IMR-90 (cell line): ENCODE measurements around the gene PARD3. TPM values are rescaled to one million over a fixed set of nuclear protein-coding genes. Genes with fewer than 3 reads are reported as not detected.

Experiments
- ATAC-seq: fragments of 200-7000 bp; cut with Tn5 transposase; 2 replicates; pipeline ENCODE4 v1.9.1; 2020; ENCODE audit warnings: low read depth, mild to moderate bottlenecking, moderate library complexity
- BruUV-seq: library from RNA; stranded (reverse); fragments of 400-500 nt; replicated peaks from 2 replicates; lab custom pipeline; 2021; lab: Mats Ljungman, UMichigan
- CTCF ChIA-PET: fragments of 300-600 bp; formaldehyde crosslinking; extraction: SDS; loops from one replicate; lab custom pipeline; 2021; ENCODE audit warnings: antibody characterized with exemption; lab: Yijun Ruan, JAX
- POLR2A ChIA-PET: fragments of 300-600 bp; sonication (Branson Sonifier 250); formaldehyde crosslinking; loops from one replicate; lab custom pipeline; 2022; ENCODE audit warnings: antibody characterized with exemption; ENCODE audit not compliant: unreplicated experiment; lab: Charles Lee
- DNase-seq: peaks from one replicate; pipeline ENCODE4 v3.0.0; 2013
- H2AFZ ChIP-seq: replicated peaks from 2 replicates; pipeline ENCODE3; 2013; ENCODE audit warnings: low read length, mild to moderate bottlenecking; ENCODE audit not compliant: poor library complexity
- H2AK5ac ChIP-seq: 2 replicates; pipeline ENCODE4 v1.6.1; 2013; ENCODE audit warnings: low read depth, low read length, inconsistent platforms
- H2AK9ac ChIP-seq: replicated peaks from 2 replicates; pipeline ENCODE3; 2013; ENCODE audit warnings: mild to moderate bottlenecking, low read depth, low read length, moderate library complexity; ENCODE audit not compliant: poor library complexity
- H2BK120ac ChIP-seq: 2 replicates; pipeline ENCODE4 v1.6.1; 2013; ENCODE audit warnings: low read depth, low read length, inconsistent platforms
- H2BK15ac ChIP-seq: 3 replicates; pipeline ENCODE4 v1.6.1; 2013; ENCODE audit warnings: low read depth, low read length, inconsistent platforms
- H2BK20ac ChIP-seq: 2 replicates; pipeline ENCODE4 v1.6.1; 2013; ENCODE audit warnings: low read depth, mild to moderate bottlenecking, inconsistent platforms, low read length, moderate library complexity
- H2BK5ac ChIP-seq: 2 replicates; pipeline ENCODE4 v1.6.1; 2013; ENCODE audit warnings: mild to moderate bottlenecking, low read depth, low read length, inconsistent platforms; ENCODE audit not compliant: poor library complexity, severe bottlenecking
- H3K14ac ChIP-seq: replicated peaks from 2 replicates; pipeline ENCODE4 v1.6.1; 2013; ENCODE audit warnings: low read depth, low read length, inconsistent platforms
- H3K18ac ChIP-seq: 2 replicates; pipeline ENCODE4 v1.6.1; 2013; ENCODE audit warnings: low read depth, low read length, control low read depth
- H3K23ac ChIP-seq: 2 replicates; pipeline ENCODE4 v1.6.1; 2013; ENCODE audit warnings: low read depth, low read length, inconsistent platforms
- H3K27ac ChIP-seq: 2 replicates; pipeline ENCODE4 v1.5.1; 2013; ENCODE audit warnings: mild to moderate bottlenecking, control low read depth, low read length; ENCODE audit not compliant: insufficient read depth
- H3K27me3 ChIP-seq: 2 replicates; pipeline ENCODE4 v1.6.1; 2013; ENCODE audit warnings: low read length; ENCODE audit not compliant: control insufficient read depth, insufficient read depth
- H3K36me3 ChIP-seq: 2 replicates; pipeline ENCODE4 v1.6.1; 2013; ENCODE audit warnings: low read length, mixed read lengths; ENCODE audit not compliant: control insufficient read depth, insufficient read depth
- H3K4ac ChIP-seq: 2 replicates; pipeline ENCODE4 v1.6.1; 2013; ENCODE audit warnings: low read depth, low read length, inconsistent platforms
- H3K4me1 ChIP-seq: 2 replicates; pipeline ENCODE4 v1.6.1; 2013; ENCODE audit warnings: low read length, mixed read lengths; ENCODE audit not compliant: control insufficient read depth, insufficient read depth
- H3K4me2 ChIP-seq: 2 replicates; pipeline ENCODE4 v1.6.1; 2013; ENCODE audit warnings: low read depth, mild to moderate bottlenecking, control low read depth, low read length, moderate library complexity
- H3K4me3 ChIP-seq: 2 replicates; pipeline ENCODE4 v1.5.1; 2013; ENCODE audit warnings: low read depth, mild to moderate bottlenecking, control low read depth, low read length, moderate library complexity; ENCODE audit not compliant: insufficient read depth
- H3K56ac ChIP-seq: 2 replicates; pipeline ENCODE4 v1.6.1; 2013; ENCODE audit warnings: low read length, inconsistent platforms; ENCODE audit not compliant: insufficient read depth; ENCODE audit errors: extremely low read depth
- H3K79me1 ChIP-seq, 2 experiments: 2 replicates each; pipeline ENCODE4 v1.6.1; 2013; ENCODE audit warnings: low read length in 2 of 2, inconsistent platforms in 1 of 2, low read depth in 1 of 2
- H3K9ac ChIP-seq: 2 replicates; pipeline ENCODE4 v1.6.1; 2013; ENCODE audit warnings: low read depth, low read length, control low read depth
- H3K9me1 ChIP-seq: 2 replicates; pipeline ENCODE4 v1.6.1; 2013; ENCODE audit warnings: low read length, inconsistent platforms; ENCODE audit not compliant: insufficient read depth
- H3K9me3 ChIP-seq: 2 replicates; pipeline ENCODE4 v1.6.1; 2013; ENCODE audit warnings: low read length; ENCODE audit not compliant: control insufficient read depth, insufficient read depth
- H4K20me1 ChIP-seq: 2 replicates; pipeline ENCODE4 v1.6.1; 2013; ENCODE audit warnings: low read length, inconsistent platforms; ENCODE audit not compliant: insufficient read depth
- H4K5ac ChIP-seq: 2 replicates; pipeline ENCODE4 v1.6.1; 2013; ENCODE audit warnings: mild to moderate bottlenecking, low read depth, low read length, control low read depth
- H4K8ac ChIP-seq, 2 experiments: 2 replicates each; pipeline ENCODE4 v1.6.1; 2013; ENCODE audit warnings: low read depth in 2 of 2, low read length in 2 of 2, control low read depth in 1 of 2, inconsistent platforms in 1 of 2
- H4K91ac ChIP-seq: 2 replicates; pipeline ENCODE4 v1.6.1; 2013; ENCODE audit warnings: low read depth, low read length, inconsistent platforms; ENCODE audit not compliant: insufficient read depth
- CEBPB ChIP-seq: IDR thresholded peaks from 2 replicates; pipeline ENCODE4 v1.6.1; 2012; ENCODE audit warnings: low read depth, low read length, improper control_type of control experiment
- CTCF ChIP-seq: conservative IDR thresholded peaks from 2 replicates; pipeline ENCODE4 v1.5.1; 2012; ENCODE audit warnings: mild to moderate bottlenecking, low read depth, low read length, improper control_type of control experiment
- FOS ChIP-seq: fragments of 150-350 bp; IDR thresholded peaks from 2 replicates; pipeline ENCODE4 v1.6.1; 2016; ENCODE audit warnings: low read depth, low read length
- MAFK ChIP-seq: IDR thresholded peaks from 2 replicates; pipeline ENCODE4 v1.6.1; 2012; ENCODE audit warnings: low read depth, low read length, improper control_type of control experiment
- NFE2L2 ChIP-seq: fragments of 150-350 bp; IDR thresholded peaks from 2 replicates; pipeline ENCODE4 v1.6.1; 2016; ENCODE audit warnings: low read depth, mild to moderate bottlenecking, low read length
- POLR2A ChIP-seq: IDR thresholded peaks from 2 replicates; pipeline ENCODE4 v1.6.1; 2012; ENCODE audit warnings: mild to moderate bottlenecking, low read depth, low read length
- RAD21 ChIP-seq: IDR thresholded peaks from 2 replicates; pipeline ENCODE4 v1.6.1; 2012; ENCODE audit warnings: low read length, improper control_type of control experiment
- WGBS, 2 experiments: methylation state at CpG; one replicate each; pipeline versions ENCODE4 v1.1.5 to v1.1.7; 2013; ENCODE audit warnings: missing lambda C conversion rate in 2 of 2; ENCODE audit not compliant: insufficient read length in 1 of 2; ENCODE audit errors: extremely low coverage in 2 of 2; 5-methylcytosine and 5-hydroxymethylcytosine counted together
- dilution Hi-C: fragments of 300-500 bp; cut with HindIII; formaldehyde crosslinking; loops from one replicate; pipeline ENCODE4 v1.14.3; 2018; ENCODE audit warnings: low sequenced_read_pairs; ENCODE audit not compliant: unreplicated experiment
- in situ Hi-C: fragments of 300-500 bp; cut with MboI; formaldehyde crosslinking; loops from 3 replicates; pipeline ENCODE4 v1.14.3; 2019; ENCODE audit warnings: low sequenced_read_pairs, inconsistent platforms, mixed read lengths
- intact Hi-C: fragments of 100-400 bp; cut with micrococcal nuclease; formaldehyde crosslinking; loops from 2 replicates; pipeline ENCODE4 v1.10.0; 2022
- polyA plus RNA-seq, 3 experiments: library from polyadenylated mRNA; depleted of rRNA; stranded (reverse); fragments of >200 nt; gene quantifications; 2 replicates each; pipeline ENCODE4 v1.2.3, GENCODE V29; 2012; ENCODE audit warnings: low replicate concordance in 1 of 3
- total RNA-seq: library from RNA; depleted of rRNA; stranded (reverse); fragments of >200 nt; gene quantifications from 2 replicates; pipeline ENCODE4 v1.2.3, GENCODE V29; 2012

Gene PARD3
- total and polyA plus RNA-seq, 2 of the 4 experiments (the other 2 are of a cell fraction), result 14.6 to 37.5 TPM

DNA sequence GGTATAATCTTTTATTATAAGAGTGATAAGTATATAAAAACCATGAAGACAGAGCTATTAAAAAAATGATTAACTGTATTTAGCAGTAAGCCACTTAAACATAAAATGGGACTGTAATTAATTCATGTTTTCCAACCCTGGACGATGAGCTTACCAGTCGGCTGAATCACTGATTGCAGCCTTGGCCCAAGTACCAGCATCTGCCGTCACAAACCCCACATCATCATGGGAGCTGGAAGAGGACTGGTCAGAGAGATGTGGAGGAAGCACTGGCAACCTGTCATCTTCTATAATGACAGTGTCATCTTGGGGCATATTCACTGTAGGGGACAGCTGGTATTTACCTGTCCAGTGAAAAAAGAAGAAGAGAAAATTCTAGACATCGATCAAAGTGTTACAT lies 473.6 kb downstream of the PARD3 start:
- no TSS peak for BruUV-seq
- H3K4me3 ChIP-seq, result no peak overlapping the region

More for the DNA sequence above, 473.6 kb downstream of the PARD3 start:
- H3K4me1 ChIP-seq, result peaks cover 4% of the 10 kb centered on the region
- H3K79me1 ChIP-seq, result no peaks in the 10 kb centered on the region
- H2BK120ac ChIP-seq, result no peak overlapping the region
- no peak for TF ChIP-seq MAFK
- TF ChIP-seq RAD21, result no peak
- TF ChIP-seq POLR2A, result no peak
- no peak for TF ChIP-seq NFE2L2
- no peak for TF ChIP-seq CTCF
- no peak for TF ChIP-seq CEBPB
- TF ChIP-seq FOS, result no peak
- H2BK5ac ChIP-seq, result no peak overlapping the region
- no peak overlapping the region for H4K5ac ChIP-seq
- no peak overlapping the region for H2BK20ac ChIP-seq
- no peak for ATAC-seq
- H3K4ac ChIP-seq, result no peak overlapping the region
- dilution Hi-C loops (no loop called here), intact Hi-C loops (no loop called here), in situ Hi-C loops (no loop called here)
- H2AK9ac ChIP-seq, result no peak overlapping the region
- H3K9me3 ChIP-seq, result no peaks in the 10 kb centered on the region
- H3K4me2 ChIP-seq, result no peak overlapping the region
- H3K27me3 ChIP-seq, result no peaks in the 10 kb centered on the region
- no peak overlapping the region for H3K23ac ChIP-seq
- DNase-seq, result no peak
- no peak overlapping the region for H3K9ac ChIP-seq
- ChIA-PET CTCF (no interaction called here), POLR2A (no interaction called here)
- H3K36me3 ChIP-seq, result no peaks in the 10 kb centered on the region
- no peak overlapping the region for H2BK15ac ChIP-seq
- no peak overlapping the region; the same call in 1 of the 2 replicates for H2AK5ac ChIP-seq
- no peak overlapping the region for H2AFZ ChIP-seq
- H4K8ac ChIP-seq, result no peak overlapping the region
- no peak overlapping the region for H4K91ac ChIP-seq
- H3K14ac ChIP-seq, result no peak overlapping the region
- H3K27ac ChIP-seq, result no peak overlapping the region
- WGBS, 2 experiments, result no CpG with 5 or more reads among the region's 4 CpGs
- H3K9me1 ChIP-seq, result no peaks in the 10 kb centered on the region
- H3K56ac ChIP-seq, result no peak overlapping the region
- H3K18ac ChIP-seq, result no peak overlapping the region
- no peaks in the 10 kb centered on the region for H4K20me1 ChIP-seq
